WTC11 (cell line): ENCODE results near the gene TTI1. TPM values are rescaled to one million over a fixed set of nuclear protein-coding genes. Genes with fewer than 3 reads are reported as not detected.
A peak's percentile ranks its signal among the peaks of the same experiment; 100 is the strongest.

ENCODE experiments used
- ATAC-seq: fragments of 200-7000 bp; cut with Tn5 transposase; 2 replicates; pipeline ENCODE4 v1.10.0; 2021; ENCODE audit warnings: mild to moderate bottlenecking, moderate library complexity
- CTCF ChIA-PET: fragments of 300-600 bp; sonication (Branson Sonifier 250); formaldehyde crosslinking; loops from one replicate; lab custom pipeline; 2021; ENCODE audit warnings: antibody characterized with exemption; lab: Charles Lee
- POLR2A ChIA-PET: fragments of 350-600 bp; sonication (Branson Sonifier 250); formaldehyde crosslinking; loops from one replicate; lab custom pipeline; 2021; ENCODE audit warnings: antibody characterized with exemption; lab: Charles Lee
- DNase-seq: peaks from one replicate; pipeline ENCODE4 v3.0.0; 2021; ENCODE audit warnings: low spot score
- H3K27ac Mint-ChIP-seq: 2 replicates; pipeline ENCODE4 v1.8.0; 2021; ENCODE audit warnings: mixed read lengths
- H3K27me3 Mint-ChIP-seq: 2 replicates; pipeline ENCODE4 v1.8.0; 2021; ENCODE audit warnings: low read depth, mild to moderate bottlenecking, moderate library complexity, mixed read lengths
- H3K36me3 Mint-ChIP-seq: 2 replicates; pipeline ENCODE4 v1.8.0; 2021; ENCODE audit warnings: mixed read lengths
- H3K4me1 Mint-ChIP-seq: 2 replicates; pipeline ENCODE4 v1.8.0; 2022; ENCODE audit warnings: mixed read lengths
- H3K4me3 Mint-ChIP-seq: 2 replicates; pipeline ENCODE4 v1.8.0; 2021; ENCODE audit warnings: mild to moderate bottlenecking, moderate library complexity, mixed read lengths
- H3K9me3 Mint-ChIP-seq: 2 replicates; pipeline ENCODE4 v1.8.0; 2021; ENCODE audit warnings: mixed read lengths
- AFF4 ChIP-seq: sonication (generic); formaldehyde crosslinking; IDR thresholded peaks from 2 replicates; pipeline ENCODE4 v1.8.1; 2023; ENCODE audit warnings: mild to moderate bottlenecking, missing genetic modification reagents, borderline replicate concordance
- ATF2 ChIP-seq: sonication (generic); formaldehyde crosslinking; IDR thresholded peaks from 2 replicates; pipeline ENCODE4 v1.8.1; 2022; ENCODE audit warnings: low read depth, missing genetic modification reagents, borderline replicate concordance
- ATF6 ChIP-seq: sonication (generic); formaldehyde crosslinking; IDR thresholded peaks from 2 replicates; pipeline ENCODE4 v1.8.1; 2023; ENCODE audit warnings: mild to moderate bottlenecking, missing genetic modification reagents
- CTCF ChIP-seq: fragments of 200-600 bp; IDR thresholded peaks from 2 replicates; pipeline ENCODE4 v1.8.0; 2022; ENCODE audit warnings: antibody characterized with exemption
- E2F1 ChIP-seq: sonication (generic); formaldehyde crosslinking; IDR thresholded peaks from 2 replicates; pipeline ENCODE4 v1.8.0; 2022; ENCODE audit warnings: mild to moderate bottlenecking, missing genetic modification reagents
- GABPB1 ChIP-seq: sonication (generic); formaldehyde crosslinking; IDR thresholded peaks from 2 replicates; pipeline ENCODE4 v1.8.1; 2023; ENCODE audit warnings: mild to moderate bottlenecking, missing genetic modification reagents
- HMGXB4 ChIP-seq: sonication (generic); formaldehyde crosslinking; IDR thresholded peaks from 2 replicates; pipeline ENCODE4 v1.8.1; 2023; ENCODE audit warnings: mild to moderate bottlenecking, moderate library complexity, missing genetic modification reagents
- JAZF1 ChIP-seq: fragments of 250-450 bp; sonication (Bioruptor Pico); IDR thresholded peaks from 2 replicates; pipeline ENCODE4 v1.9.0; 2021; ENCODE audit warnings: moderate library complexity, mild to moderate bottlenecking, inconsistent platforms
- PRRX2 ChIP-seq: fragments of 250-450 bp; sonication (Bioruptor Pico); IDR thresholded peaks from 2 replicates; pipeline ENCODE4 v1.8.0; 2021; ENCODE audit warnings: mild to moderate bottlenecking
- TEAD1 ChIP-seq: sonication (generic); formaldehyde crosslinking; IDR thresholded peaks from 2 replicates; pipeline ENCODE4 v1.8.0; 2022; ENCODE audit warnings: mild to moderate bottlenecking, missing genetic modification reagents
- total RNA-seq: library from RNA; stranded (reverse); gene quantifications from 3 replicates; pipeline ENCODE4 v1.2.3, GENCODE V29; 2021

Gene TTI1
- total RNA-seq, 1 experiment from 2014 or later, result 43.5 TPM

GRCh38 chr20:38060536-38060935, 27.3 kb upstream of the TTI1 start (continued):
- TF ChIP-seq AFF4, result no peak

- no peak for ATAC-seq
- no peaks in the 10 kb centered on the region for H3K9me3 Mint-ChIP-seq
These were observed 26.6 kb upstream of the TTI1 start for GRCh38 chr20:38059832-38060231.

GRCh38 chr20:38057351-38057972, 24.2 kb upstream of the TTI1 start:
- DNase-seq, result peak; percentile 94
- TF ChIP-seq GABPB1, result no peak; the same call in 1 of the 2 replicates
- TF ChIP-seq JAZF1 (CRISPR knock-in tag), result no peak
- TF ChIP-seq TEAD1, result no peak
- TF ChIP-seq CTCF, result peak; percentile 81
- no peak for TF ChIP-seq E2F1
- TF ChIP-seq PRRX2, result no peak
- peak; percentile 37; the same call in 1 of the 2 replicates for TF ChIP-seq HMGXB4
- H3K9me3 Mint-ChIP-seq, result no peaks in the 10 kb centered on the region
- no peak overlapping the region for H3K4me3 Mint-ChIP-seq
- H3K27ac Mint-ChIP-seq, result peak overlapping the region; percentile 71
- peaks cover 23% of the 10 kb centered on the region for H3K36me3 Mint-ChIP-seq
- ChIA-PET CTCF (interaction anchor here (0.5 to 3.5 kb wide), 71 partner anchors 9 to 494 kb away, joined by 3 to 76 read pairs (median 4); partner anchors contain the start of genes RALGAPB, RPRD1B, TGM2 and TTI1), POLR2A (interaction anchor here (1.0 kb wide), 1 partner anchor 164 kb away, joined by 4 read pairs; no protein-coding TSS in a partner anchor)
- H3K4me1 Mint-ChIP-seq, result no peaks in the 10 kb centered on the region
- ATAC-seq, result peak; percentile 99
- no peaks in the 10 kb centered on the region for H3K27me3 Mint-ChIP-seq

More at GRCh38 chr20:38059832-38060231, 26.6 kb upstream of the TTI1 start:
- Mint-ChIP-seq H3K4me3 (no peak overlapping the region), H3K27ac (no peak overlapping the region), H3K27me3 (no peaks in the 10 kb centered on the region), H3K36me3 (peaks cover 33% of the 10 kb centered on the region), H3K4me1 (no peaks in the 10 kb centered on the region)
- TF ChIP-seq ATF6 (no peak), ATF2 (no peak)
- DNase-seq, result no peak
- ChIA-PET POLR2A (no interaction called here), CTCF (no interaction called here)
